Measurements from ENCODE around the gene UBAC2. TPM values are rescaled to one million over a fixed set of nuclear protein-coding genes. Genes with fewer than 3 reads are reported as not detected.
"Not testable (repeated sequence)": the region's sequence is repeated elsewhere in the genome, so short reads cannot be mapped to it uniquely, and the experiment has no call there.

UBAC2 gene
- total RNA-seq, 1 experiment from 2014 or later, result 103 TPM

GRCh38 chr13:99208845-99209527, 8.3 kb downstream of the UBAC2 start:
- H3K36me3 ChIP-seq (ENCODE audit: control insufficient read depth, insufficient read depth, low read length), result peaks cover 2% of the 10 kb centered on the region
- no peaks in the 10 kb centered on the region for H3K9me3 ChIP-seq
- no peak overlapping the region for H3K4me3 Mint-ChIP-seq (ENCODE audit: unreplicated experiment)
- DNase-seq, result no peak
- peaks cover 29% of the 10 kb centered on the region for H3K36me3 Mint-ChIP-seq (ENCODE audit: insufficient read depth, unreplicated experiment)
- H3K4me1 ChIP-seq, result no peaks in the 10 kb centered on the region
- no peak overlapping the region for H3K27ac Mint-ChIP-seq (ENCODE audit: unreplicated experiment)
- no peaks in the 10 kb centered on the region for H3K27me3 Mint-ChIP-seq (ENCODE audit: insufficient read depth, unreplicated experiment)
- intact Hi-C loops (cut with micrococcal nuclease; ENCODE audit: unreplicated experiment), result no loop called here
- no peaks in the 10 kb centered on the region for H3K9me3 Mint-ChIP-seq (ENCODE audit: unreplicated experiment)
- ChIA-PET POLR2A (no interaction called here), CTCF (no interaction called here)
- H3K4me1 Mint-ChIP-seq (ENCODE audit: low read depth, unreplicated experiment), result peaks cover 10% of the 10 kb centered on the region
- BruUV-seq (replicated peaks), result no TSS peak
- TF ChIP-seq, protein P1, sequence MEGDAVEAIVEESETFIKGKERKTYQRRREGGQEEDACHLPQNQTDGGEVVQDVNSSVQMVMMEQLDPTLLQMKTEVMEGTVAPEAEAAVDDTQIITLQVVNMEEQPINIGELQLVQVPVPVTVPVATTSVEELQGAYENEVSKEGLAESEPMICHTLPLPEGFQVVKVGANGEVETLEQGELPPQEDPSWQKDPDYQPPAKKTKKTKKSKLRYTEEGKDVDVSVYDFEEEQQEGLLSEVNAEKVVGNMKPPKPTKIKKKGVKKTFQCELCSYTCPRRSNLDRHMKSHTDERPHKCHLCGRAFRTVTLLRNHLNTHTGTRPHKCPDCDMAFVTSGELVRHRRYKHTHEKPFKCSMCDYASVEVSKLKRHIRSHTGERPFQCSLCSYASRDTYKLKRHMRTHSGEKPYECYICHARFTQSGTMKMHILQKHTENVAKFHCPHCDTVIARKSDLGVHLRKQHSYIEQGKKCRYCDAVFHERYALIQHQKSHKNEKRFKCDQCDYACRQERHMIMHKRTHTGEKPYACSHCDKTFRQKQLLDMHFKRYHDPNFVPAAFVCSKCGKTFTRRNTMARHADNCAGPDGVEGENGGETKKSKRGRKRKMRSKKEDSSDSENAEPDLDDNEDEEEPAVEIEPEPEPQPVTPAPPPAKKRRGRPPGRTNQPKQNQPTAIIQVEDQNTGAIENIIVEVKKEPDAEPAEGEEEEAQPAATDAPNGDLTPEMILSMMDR (IDR thresholded peaks at IDR 0.05; ENCODE audit: insufficient read depth in 1 of 2, low read depth in 1 of 2, low read length in 1 of 2, severe bottlenecking in 1 of 2, unreplicated experiment in 1 of 2), result no peak
- no peak overlapping the region for H3K4me3 ChIP-seq (ENCODE audit: low read depth, low read length)
- no peaks in the 10 kb centered on the region for H3K27me3 ChIP-seq (replicated peaks; ENCODE audit: control insufficient read depth, insufficient read depth, low read length)

DNA sequence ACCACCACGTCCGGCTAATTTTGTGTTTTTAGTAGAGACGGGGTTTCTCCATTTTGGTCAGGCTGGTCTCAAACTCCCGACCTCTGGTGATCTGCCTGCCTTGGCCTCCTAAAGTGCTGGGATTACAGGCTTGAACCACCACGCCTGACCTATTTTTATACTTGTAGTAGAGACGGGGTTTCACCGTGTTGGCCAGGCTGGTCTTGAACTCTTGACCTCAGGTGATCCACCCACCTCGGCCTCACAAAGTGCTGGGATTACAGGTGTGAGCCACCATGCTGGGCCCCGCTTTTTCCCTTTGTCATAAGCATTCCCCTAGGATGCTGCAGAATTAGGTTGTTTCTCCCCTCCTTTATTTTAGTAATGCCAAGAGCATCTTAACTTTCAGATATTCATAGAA, 10.0 kb downstream of the UBAC2 start:
- H3K27ac Mint-ChIP-seq (ENCODE audit: unreplicated experiment); BruUV-seq (replicated peaks); H3K4me3 Mint-ChIP-seq (ENCODE audit: unreplicated experiment); H3K4me3 ChIP-seq (ENCODE audit: low read depth, low read length); CTCF ChIA-PET; DNase-seq; H3K9me3 ChIP-seq; H3K4me1 Mint-ChIP-seq (ENCODE audit: low read depth, unreplicated experiment); H3K9me3 Mint-ChIP-seq (ENCODE audit: unreplicated experiment); H3K4me1 ChIP-seq; H3K36me3 ChIP-seq (ENCODE audit: control insufficient read depth, insufficient read depth, low read length); H3K27me3 ChIP-seq (replicated peaks; ENCODE audit: control insufficient read depth, insufficient read depth, low read length); POLR2A ChIA-PET; H3K27me3 Mint-ChIP-seq (ENCODE audit: insufficient read depth, unreplicated experiment); intact Hi-C loops (cut with micrococcal nuclease; ENCODE audit: unreplicated experiment): not testable (repeated sequence)
- H3K36me3 Mint-ChIP-seq (ENCODE audit: insufficient read depth, unreplicated experiment), result peaks cover 34% of the 10 kb centered on the region

DNA sequence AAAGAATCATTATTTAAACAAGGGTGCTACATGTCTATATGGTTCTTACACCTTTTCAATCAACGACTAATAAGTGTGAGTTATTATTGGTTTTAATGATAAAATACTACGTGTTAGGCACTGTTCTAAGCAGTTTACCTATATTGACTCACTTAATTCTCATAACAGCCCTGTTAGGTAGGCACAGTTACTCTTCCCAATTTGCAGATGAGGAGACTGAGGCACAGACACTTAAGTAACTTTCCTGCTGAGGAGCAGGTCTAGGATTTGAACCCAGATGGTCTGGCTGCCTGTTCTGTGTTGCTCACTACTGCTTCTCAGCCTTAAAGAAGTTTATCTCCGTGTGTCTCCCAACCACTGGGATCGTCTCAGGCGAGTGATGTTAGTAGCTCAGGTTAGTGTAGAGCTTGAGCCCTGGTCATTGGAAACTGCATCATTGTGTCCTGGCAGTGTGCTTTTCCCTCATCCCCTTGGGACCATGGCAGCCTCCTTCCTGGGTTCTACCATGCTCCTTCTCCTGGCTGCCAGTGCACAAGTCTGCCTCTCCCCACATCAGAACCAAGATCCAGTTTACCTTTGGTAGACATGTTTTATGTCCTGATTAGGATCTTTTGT, 10.9 kb downstream of the UBAC2 start:
- Mint-ChIP-seq H3K36me3 (ENCODE audit: insufficient read depth, unreplicated experiment) (peaks cover 33% of the 10 kb centered on the region), H3K4me1 (ENCODE audit: low read depth, unreplicated experiment) (no peaks in the 10 kb centered on the region), H3K9me3 (ENCODE audit: unreplicated experiment) (no peaks in the 10 kb centered on the region), H3K27ac (ENCODE audit: unreplicated experiment) (no peak overlapping the region), H3K27me3 (ENCODE audit: insufficient read depth, unreplicated experiment) (no peaks in the 10 kb centered on the region), H3K4me3 (ENCODE audit: unreplicated experiment) (no peak overlapping the region)
- H3K27me3 ChIP-seq (replicated peaks; ENCODE audit: control insufficient read depth, insufficient read depth, low read length), result no peaks in the 10 kb centered on the region
- no peak for DNase-seq
- TF ChIP-seq, protein P1 (IDR thresholded peaks at IDR 0.05; ENCODE audit: insufficient read depth in 1 of 2, low read depth in 1 of 2, low read length in 1 of 2, severe bottlenecking in 1 of 2, unreplicated experiment in 1 of 2), result no peak
- POLR2A ChIA-PET, result interaction anchor here (0.5 kb wide), 1 partner anchor 35 kb away, joined by 5 read pairs; no protein-coding TSS in a partner anchor
- H3K4me3 ChIP-seq (ENCODE audit: low read depth, low read length), result no peak overlapping the region
- H3K36me3 ChIP-seq (ENCODE audit: control insufficient read depth, insufficient read depth, low read length), result peaks cover 2% of the 10 kb centered on the region
- no peaks in the 10 kb centered on the region for H3K9me3 ChIP-seq
- no TSS peak for BruUV-seq (replicated peaks)
- intact Hi-C loops (cut with micrococcal nuclease; ENCODE audit: unreplicated experiment), result no loop called here
- CTCF ChIA-PET, result no interaction called here
- H3K4me1 ChIP-seq, result no peaks in the 10 kb centered on the region
